Upper lobe of left lung (tissue), 6 donors: ENCODE measurements around the gene INHBE. TPM values are rescaled to one million over a fixed set of nuclear protein-coding genes. Genes with fewer than 3 reads are reported as not detected.

Source experiments
- ATAC-seq, 2 donors: fragments of 200-7000 bp; cut with Tn5 transposase; one replicate each; pipeline ENCODE4 v1.9.1; 2022; ENCODE audit warnings: mild to moderate bottlenecking in 2 of 2, moderate library complexity in 2 of 2; ENCODE audit not compliant: low FRiP score in 2 of 2
- DNase-seq, 2 donors: peaks; one replicate each; pipeline ENCODE4 v3.0.0-alpha.2; 2019 to 2020
- H3K27ac ChIP-seq, 4 donors: fragments of 200-600 bp; sonication (generic); one replicate each; pipeline ENCODE4 v1.5.1; 2016 to 2019
- H3K27me3 ChIP-seq, 4 donors: fragments of 200-600 bp; sonication (generic); one replicate each; pipeline ENCODE4 v1.5.1; 2017 to 2019
- H3K36me3 ChIP-seq, 4 donors: fragments of 200-600 bp; sonication (generic); one replicate each; pipeline ENCODE4 v1.5.1; 2016 to 2019
- H3K4me1 ChIP-seq, 4 donors: fragments of 200-600 bp; sonication (generic); one replicate each; pipeline ENCODE4 v1.5.1; 2018 to 2019
- H3K4me3 ChIP-seq, 4 donors: fragments of 200-600 bp; sonication (generic); one replicate each; pipeline ENCODE4 v1.5.1; 2017 to 2019; ENCODE audit warnings: mild to moderate bottlenecking in 2 of 4, moderate library complexity in 1 of 4
- H3K9me3 ChIP-seq, 4 donors: fragments of 200-600 bp; sonication (generic); one replicate each; pipeline ENCODE4 v1.5.1; 2018 to 2019
- EP300 ChIP-seq, 4 donors: sonication (generic); formaldehyde crosslinking; IDR thresholded peaks; one replicate each; pipeline ENCODE4 v1.5.1; 2017; ENCODE audit warnings: antibody characterized with exemption in 4 of 4, control low read depth in 2 of 4
- POLR2A ChIP-seq, 4 donors: fragments of 450-650 bp; IDR thresholded peaks; one replicate each; pipeline ENCODE4 v1.5.1; 2016 to 2017; ENCODE audit warnings: antibody characterized with exemption in 4 of 4, mild to moderate bottlenecking in 2 of 4
- POLR2AphosphoS5 ChIP-seq, 2 donors: sonication (generic); formaldehyde crosslinking; IDR thresholded peaks; one replicate each; pipeline ENCODE4 v1.5.1; 2017; ENCODE audit warnings: antibody characterized with exemption in 2 of 2
- WGBS, 2 donors: methylation state at CpG; one replicate each; pipeline ENCODE4 v1.1.5; 2017 to 2018; 5-methylcytosine and 5-hydroxymethylcytosine counted together
- total RNA-seq, 6 donors: library from RNA; depleted of rRNA in 4 of 6; stranded (reverse); fragments of >200 nt in 4 of 6; gene quantifications; one replicate each; pipeline versions ENCODE4 v1.1.0 to v1.2.1, GENCODE V29; 2016 to 2021
- TF ChIP-seq, protein P1 (sequence below), 6 experiments: fragments of 450-650 bp in 4 of 6; fragments of 200-600 bp in 2 of 6; sonication (generic) in 2 of 6; IDR thresholded peaks; one replicate each; pipeline ENCODE4 v1.5.1; 2016 to 2019; ENCODE audit warnings: antibody characterized with exemption in 6 of 6
- donor health status: DM: no; HTN: no; CAD: no; lungs with moderate emphysema.
- donor health status: DM: no; HTN: yes; CAD: no; lungs with severe emphysema.

The INHBE gene
- total RNA-seq, 6 donors from 2014 or later, result 0.11 TPM; not detected in 5

GRCh38 chr12:57456145-57456700 is 1.1 kb downstream of the INHBE start:
- TF ChIP-seq, protein P1, sequence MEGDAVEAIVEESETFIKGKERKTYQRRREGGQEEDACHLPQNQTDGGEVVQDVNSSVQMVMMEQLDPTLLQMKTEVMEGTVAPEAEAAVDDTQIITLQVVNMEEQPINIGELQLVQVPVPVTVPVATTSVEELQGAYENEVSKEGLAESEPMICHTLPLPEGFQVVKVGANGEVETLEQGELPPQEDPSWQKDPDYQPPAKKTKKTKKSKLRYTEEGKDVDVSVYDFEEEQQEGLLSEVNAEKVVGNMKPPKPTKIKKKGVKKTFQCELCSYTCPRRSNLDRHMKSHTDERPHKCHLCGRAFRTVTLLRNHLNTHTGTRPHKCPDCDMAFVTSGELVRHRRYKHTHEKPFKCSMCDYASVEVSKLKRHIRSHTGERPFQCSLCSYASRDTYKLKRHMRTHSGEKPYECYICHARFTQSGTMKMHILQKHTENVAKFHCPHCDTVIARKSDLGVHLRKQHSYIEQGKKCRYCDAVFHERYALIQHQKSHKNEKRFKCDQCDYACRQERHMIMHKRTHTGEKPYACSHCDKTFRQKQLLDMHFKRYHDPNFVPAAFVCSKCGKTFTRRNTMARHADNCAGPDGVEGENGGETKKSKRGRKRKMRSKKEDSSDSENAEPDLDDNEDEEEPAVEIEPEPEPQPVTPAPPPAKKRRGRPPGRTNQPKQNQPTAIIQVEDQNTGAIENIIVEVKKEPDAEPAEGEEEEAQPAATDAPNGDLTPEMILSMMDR (IDR thresholded peaks at IDR 0.05), result peak in 4 of 6 experiments; percentile 26 to 45 (median 33)
- TF ChIP-seq POLR2A (IDR thresholded peaks at IDR 0.05), result no peak
- 16 to 43% methylated on average over 6 to 14 of the region's 15 CpGs for WGBS, 2 donors
- Histone ChIP-seq H3K36me3 (no peaks in the 10 kb centered on the region), H3K27ac (no peak overlapping the region), H3K27me3 (peaks cover 0 to 8% (median 3%) of the 10 kb centered on the region in 4 donors), H3K4me1 (peaks cover 17 to 35% (median 24%) of the 10 kb centered on the region in 4 donors), H3K4me3 (no peak overlapping the region), H3K9me3 (no peaks in the 10 kb centered on the region)
- no peak for ATAC-seq
- no peak for DNase-seq

- Histone ChIP-seq H3K4me1 (peaks cover 23 to 42% (median 31%) of the 10 kb centered on the region in 4 donors), H3K27me3 (peaks cover 0 to 9% (median 4%) of the 10 kb centered on the region in 4 donors)
Measured at GRCh38 chr12:57456737-57457490, 1.8 kb downstream of the INHBE start.

DNA sequence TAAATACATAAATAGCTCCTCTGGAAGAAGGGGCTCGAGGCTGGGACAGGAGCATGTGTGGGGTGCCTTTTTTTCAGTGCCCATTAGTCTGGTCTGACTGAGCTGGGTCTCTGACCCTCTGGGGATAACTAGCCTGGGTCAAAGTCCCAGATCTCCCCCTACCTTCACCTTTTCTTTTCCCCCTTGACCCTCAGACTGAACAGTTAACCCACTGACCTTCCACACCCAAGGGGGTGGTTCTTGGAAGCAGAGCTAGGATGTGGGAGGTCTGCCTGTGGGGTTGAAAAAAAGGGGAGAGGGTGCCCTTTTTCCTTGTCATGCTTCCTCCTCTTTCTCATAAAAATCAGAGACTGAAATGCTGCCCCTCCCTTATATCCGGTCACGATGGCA is 3.6 kb downstream of the INHBE start:
- Histone ChIP-seq H3K27me3 (peaks cover 0 to 9% (median 4%) of the 10 kb centered on the region in 4 donors), H3K36me3 (no peaks in the 10 kb centered on the region), H3K4me3 (peak overlapping the region in 3 of 4 donors; percentile 58 to 79 (median 77)), H3K9me3 (no peaks in the 10 kb centered on the region), H3K27ac (peak overlapping the region; percentile 51 to 86 (median 68)), H3K4me1 (peaks cover 33 to 45% (median 38%) of the 10 kb centered on the region in 4 donors)
- 22 to 26% methylated on average over 3 of the region's 3 CpGs for WGBS, 2 donors
- DNase-seq (no peak), ATAC-seq (no peak)
- TF ChIP-seq POLR2AphosphoS5 (IDR thresholded peaks at IDR 0.05) (no peak), EP300 (IDR thresholded peaks at IDR 0.05) (no peak), POLR2A (IDR thresholded peaks at IDR 0.05) (no peak)
- TF ChIP-seq, protein P1 (IDR thresholded peaks at IDR 0.05), result no peak

More at GRCh38 chr12:57456737-57457490, 1.8 kb downstream of the INHBE start:
- ATAC-seq, result no peak
- DNase-seq, result no peak
- H3K4me3 ChIP-seq, result no peak overlapping the region
- TF ChIP-seq, protein P1 (IDR thresholded peaks at IDR 0.05), result no peak
- WGBS, 2 donors, result 93 to 96% methylated on average over 6 of the region's 6 CpGs
- H3K27ac ChIP-seq, result no peak overlapping the region
- H3K9me3 ChIP-seq, result no peaks in the 10 kb centered on the region
- no peaks in the 10 kb centered on the region for H3K36me3 ChIP-seq

DNA sequence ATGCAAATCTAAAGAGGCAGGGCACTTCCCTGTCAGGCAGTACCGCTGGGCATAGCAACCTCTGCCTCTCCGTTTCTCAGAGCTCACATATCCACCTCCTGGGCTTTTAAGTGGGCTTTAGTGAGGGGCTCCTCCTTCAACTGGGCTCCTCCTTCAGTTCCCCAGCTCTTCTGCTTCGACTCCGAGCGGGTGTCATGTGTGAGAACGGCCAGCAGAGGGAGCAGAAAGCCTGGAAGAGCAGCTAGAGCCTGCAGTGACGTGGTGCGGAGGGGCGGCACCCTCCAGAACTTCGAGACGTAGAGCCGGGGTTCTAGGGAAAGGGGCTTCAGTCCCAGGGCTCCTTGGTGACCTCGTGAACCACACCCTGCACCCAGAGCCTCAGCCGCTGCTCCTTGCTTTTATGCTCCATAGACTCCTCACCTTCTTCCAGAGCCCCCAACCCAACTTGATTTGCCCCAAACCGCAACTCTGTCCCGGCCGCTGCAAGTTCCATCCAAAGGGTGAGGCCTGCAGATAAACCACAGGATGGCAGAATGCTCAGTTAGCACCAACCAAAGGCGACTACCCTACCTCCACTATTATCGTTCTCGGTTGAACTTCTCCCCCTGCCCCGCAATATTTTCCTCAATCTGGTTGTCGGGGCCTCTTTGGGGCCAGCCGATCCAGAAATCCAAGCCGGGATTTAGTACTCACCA is 4.1 kb downstream of the INHBE start:
- Histone ChIP-seq H3K36me3 (no peaks in the 10 kb centered on the region), H3K9me3 (no peaks in the 10 kb centered on the region), H3K27me3 (peaks cover 0 to 9% (median 4%) of the 10 kb centered on the region in 4 donors), H3K4me1 (peaks cover 33 to 45% (median 38%) of the 10 kb centered on the region in 4 donors), H3K4me3 (peak overlapping the region; percentile 58 to 81 (median 78)), H3K27ac (peak overlapping the region; percentile 51 to 86 (median 68))
- ATAC-seq (peak; percentile 90 to 91), DNase-seq (peak; percentile 90 to 94)
- TF ChIP-seq EP300 (IDR thresholded peaks at IDR 0.05) (no peak), POLR2A (IDR thresholded peaks at IDR 0.05) (peak in 1 of 4 donors; percentile 55), POLR2AphosphoS5 (IDR thresholded peaks at IDR 0.05) (peak; percentile 2 to 33)
- TF ChIP-seq, protein P1 (IDR thresholded peaks at IDR 0.05), result peak; percentile 96 to 99 (median 97)
- 0% methylated on average over 21 to 24 of the region's 24 CpGs for WGBS, 2 donors
